WI38 (cell line): ENCODE results near the gene PNKP.

Experiments used
- H3K4me3 ChIP-seq: 2 replicates; pipeline ENCODE4 v1.5.1; 2011; ENCODE audit warnings: low read depth, mild to moderate bottlenecking, control low read depth, low read length
- CTCF ChIP-seq: IDR thresholded peaks from 2 replicates; pipeline ENCODE4 v1.5.1; 2012; ENCODE audit warnings: low read depth, mild to moderate bottlenecking, control low read depth, low read length

Gene PNKP

GRCh38 chr19:49856574-49857021 is 10.8 kb downstream of the PNKP start:
- no peak overlapping the region for H3K4me3 ChIP-seq
- no peak for TF ChIP-seq CTCF

GRCh38 chr19:49855676-49856573 is 11.5 kb downstream of the PNKP start:
- no peak for TF ChIP-seq CTCF
- H3K4me3 ChIP-seq: no peak overlapping the region

GRCh38 chr19:49855277-49855675 is 12.1 kb downstream of the PNKP start:
- no peak overlapping the region for H3K4me3 ChIP-seq
- TF ChIP-seq CTCF: no peak

GRCh38 chr19:49854378-49855263 is 12.8 kb downstream of the PNKP start:
- TF ChIP-seq CTCF: no peak

GRCh38 chr19:49853852-49854377 is 13.5 kb downstream of the PNKP start:
- H3K4me3 ChIP-seq: no peak overlapping the region

More at GRCh38 chr19:49854378-49855263, 12.8 kb downstream of the PNKP start:
- no peak overlapping the region for H3K4me3 ChIP-seq

GRCh38 chr19:49852631-49853126 is 14.7 kb downstream of the PNKP start:
- H3K4me3 ChIP-seq: peak overlapping the region; percentile 80
- TF ChIP-seq CTCF: no peak

More at GRCh38 chr19:49853852-49854377, 13.5 kb downstream of the PNKP start:
- TF ChIP-seq CTCF: no peak
